Measurements from ENCODE around the gene PCDHA4. TPM values are rescaled to one million over a fixed set of nuclear protein-coding genes. Genes with fewer than 3 reads are reported as not detected.
"Not testable (repeated sequence)": the region's sequence is repeated elsewhere in the genome, so short reads cannot be mapped to it uniquely, and the experiment has no call there.

PCDHA4 gene
- 0.50 TPM in 1 of 2 replicates, not detected in the other for total RNA-seq (2014; rRNA removed; shearing (Covaris generic))

- H3K27me3 ChIP-seq (replicated peaks) = no peaks in the 10 kb centered on the region
- no peaks in the 10 kb centered on the region for H3K4me1 ChIP-seq (replicated peaks)
- H3K4me3 ChIP-seq = peak within 1 kb of the TSS; percentile 24
- peaks cover 13% of the 10 kb centered on the region for H3K9me3 ChIP-seq (replicated peaks)
- DNase-seq (ENCODE audit: low read depth in 1 of 2, low spot score in 2 of 2) = peak in 1 of 2 experiments; percentile 29
- H3K27ac ChIP-seq = no peak within 1 kb of the TSS
- H3K36me3 ChIP-seq = no peaks in the 10 kb centered on the region
Observed at GRCh38 chr5:140806834-140807775, at the start of gene PCDHA4. Gene PCDHA4 (plus strand): TSS chr5:140807068.

DNA sequence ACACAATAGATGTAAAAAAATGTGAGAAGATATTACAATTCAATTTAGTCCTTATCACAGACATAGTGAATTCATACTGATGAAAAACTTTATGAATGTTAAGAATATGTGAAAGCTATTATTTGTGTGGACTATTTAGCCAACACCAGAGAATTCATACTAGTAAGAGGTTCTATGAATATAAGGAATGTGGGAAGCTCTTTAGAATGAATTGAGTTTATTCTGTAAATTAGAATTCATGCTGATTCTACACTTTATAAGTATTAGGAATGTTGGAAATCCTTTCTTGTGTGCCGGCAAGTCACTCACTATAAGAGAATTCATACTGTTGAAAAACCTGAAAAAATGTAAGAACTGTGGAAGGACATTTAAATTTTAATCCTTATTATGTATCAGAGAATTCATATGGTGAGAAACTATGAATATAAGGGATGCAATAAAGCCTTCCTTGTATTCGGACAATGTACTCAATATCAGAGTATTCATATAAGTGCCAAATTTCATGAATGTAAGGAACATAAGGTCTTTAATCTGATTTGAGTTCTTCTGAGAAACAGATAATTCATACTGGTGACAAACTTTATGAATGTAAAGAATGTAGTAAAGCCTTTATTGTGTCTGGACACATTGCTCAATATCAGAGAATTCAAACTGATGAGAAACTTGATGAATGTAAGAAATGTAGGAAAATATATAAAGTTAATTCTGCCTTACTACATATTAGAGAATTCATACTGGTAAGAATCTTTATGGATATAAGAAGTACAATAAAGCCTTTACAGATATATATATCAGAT, 42.5 kb upstream of the PCDHA4 start:
- H3K9me3 ChIP-seq (replicated peaks) = peaks cover 13% of the 10 kb centered on the region
- no peaks in the 10 kb centered on the region for H3K36me3 ChIP-seq
- H3K27ac ChIP-seq = no peak overlapping the region
- H3K27me3 ChIP-seq (replicated peaks) = no peaks in the 10 kb centered on the region
- no peaks in the 10 kb centered on the region for H3K4me1 ChIP-seq (replicated peaks)
- DNase-seq (ENCODE audit: low read depth in 1 of 2, low spot score in 2 of 2) = no peak
- H3K4me3 ChIP-seq = no peak overlapping the region

- no peak overlapping the region for H3K4me3 ChIP-seq
- no peak for DNase-seq (ENCODE audit: low read depth in 1 of 2, low spot score in 2 of 2)
- no peak overlapping the region for H3K27ac ChIP-seq
- H3K9me3 ChIP-seq (replicated peaks) = peaks cover 14% of the 10 kb centered on the region
- H3K27me3 ChIP-seq (replicated peaks) = no peaks in the 10 kb centered on the region
- H3K36me3 ChIP-seq = no peaks in the 10 kb centered on the region
- no peaks in the 10 kb centered on the region for H3K4me1 ChIP-seq (replicated peaks)
Observed at GRCh38 chr5:140767444-140767843, 39.4 kb upstream of the PCDHA4 start.

DNA sequence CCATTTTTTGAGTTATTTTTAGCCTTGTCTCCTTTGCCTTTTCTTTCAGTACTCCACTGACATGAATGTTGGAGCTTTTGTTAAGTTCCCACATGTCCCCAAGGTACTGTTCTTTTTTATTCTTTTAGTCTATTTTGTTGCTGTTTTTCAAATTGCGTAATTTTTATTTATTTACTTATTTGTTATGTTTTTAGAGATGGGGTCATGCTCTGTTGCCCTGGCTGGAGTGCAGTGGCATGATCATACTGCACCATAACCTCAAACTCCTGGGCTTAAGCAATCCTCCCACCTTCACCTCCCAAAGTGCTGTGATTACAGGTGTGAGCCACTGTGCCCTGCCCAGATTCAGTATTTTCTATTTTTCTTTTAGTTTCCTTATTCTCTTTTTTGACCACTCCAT, 26.4 kb upstream of the PCDHA4 start:
- no peak for DNase-seq (ENCODE audit: low read depth in 1 of 2, low spot score in 2 of 2)
- Histone ChIP-seq H3K4me1 (replicated peaks) (no peaks in the 10 kb centered on the region), H3K36me3 (no peaks in the 10 kb centered on the region), H3K9me3 (replicated peaks) (peaks cover 7% of the 10 kb centered on the region; the same call in 1 of the 2 replicates), H3K27me3 (replicated peaks) (no peaks in the 10 kb centered on the region), H3K27ac (no peak overlapping the region), H3K4me3 (no peak overlapping the region)

GRCh38 chr5:140785905-140786686, 20.8 kb upstream of the PCDHA4 start, which contains the start of gene PCDHA1:
Gene PCDHA1 (plus strand): TSS chr5:140786140.
- H3K27ac ChIP-seq = no peak within 1 kb of the TSS
- no peak for DNase-seq (ENCODE audit: low read depth in 1 of 2, low spot score in 2 of 2)
- no peaks in the 10 kb centered on the region for H3K27me3 ChIP-seq (replicated peaks)
- no peaks in the 10 kb centered on the region for H3K4me1 ChIP-seq (replicated peaks)
- H3K4me3 ChIP-seq = no peak within 1 kb of the TSS
- H3K36me3 ChIP-seq = no peaks in the 10 kb centered on the region
- peaks cover 25% of the 10 kb centered on the region for H3K9me3 ChIP-seq (replicated peaks)

DNA sequence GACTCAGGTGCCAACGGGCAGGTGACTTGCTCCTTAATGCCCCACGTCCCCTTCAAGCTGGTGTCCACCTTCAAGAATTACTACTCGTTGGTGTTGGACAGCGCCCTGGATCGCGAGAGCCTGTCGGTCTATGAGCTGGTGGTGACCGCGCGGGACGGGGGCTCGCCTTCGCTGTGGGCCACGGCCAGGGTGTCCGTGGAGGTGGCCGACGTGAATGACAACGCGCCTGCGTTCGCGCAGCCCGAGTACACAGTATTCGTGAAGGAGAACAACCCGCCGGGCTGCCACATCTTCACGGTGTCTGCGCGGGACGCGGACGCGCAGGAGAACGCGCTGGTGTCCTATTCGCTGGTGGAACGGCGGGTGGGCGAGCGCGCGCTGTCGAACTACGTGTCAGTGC, 19.4 kb upstream of the PCDHA4 start:
- H3K4me3 ChIP-seq; H3K27ac ChIP-seq; DNase-seq (ENCODE audit: low read depth in 1 of 2, low spot score in 2 of 2); H3K4me1 ChIP-seq (replicated peaks); H3K27me3 ChIP-seq (replicated peaks); H3K36me3 ChIP-seq: not testable (repeated sequence)
- peaks cover 25% of the 10 kb centered on the region for H3K9me3 ChIP-seq (replicated peaks)

DNA sequence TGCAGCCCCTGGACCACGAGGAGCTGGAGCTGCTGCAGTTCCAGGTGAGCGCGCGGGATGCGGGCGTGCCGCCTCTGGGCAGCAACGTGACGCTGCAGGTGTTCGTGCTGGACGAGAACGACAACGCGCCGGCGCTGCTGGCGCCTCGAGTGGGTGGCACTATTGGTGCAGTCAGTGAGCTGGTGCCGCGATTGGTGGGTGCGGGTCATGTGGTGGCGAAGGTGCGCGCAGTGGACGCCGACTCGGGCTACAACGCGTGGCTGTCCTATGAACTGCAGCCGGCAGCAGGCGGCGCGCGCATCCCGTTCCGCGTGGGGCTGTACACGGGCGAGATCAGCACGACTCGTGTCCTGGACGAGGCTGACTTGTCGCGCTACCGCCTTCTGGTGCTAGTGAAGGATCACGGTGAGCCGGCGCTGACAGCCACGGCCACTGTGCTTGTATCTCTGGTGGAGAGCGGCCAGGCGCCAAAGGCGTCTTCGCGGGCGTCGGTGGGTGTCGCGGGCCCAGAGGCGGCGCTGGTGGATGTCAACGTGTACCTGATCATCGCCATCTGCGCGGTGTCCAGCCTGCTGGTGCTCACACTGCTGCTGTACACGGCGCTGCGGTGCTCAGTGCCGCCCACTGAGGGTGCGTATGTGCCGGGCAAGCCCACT, 18.9 kb upstream of the PCDHA4 start:
- not testable (repeated sequence) for H3K27me3 ChIP-seq (replicated peaks); H3K36me3 ChIP-seq

DNA sequence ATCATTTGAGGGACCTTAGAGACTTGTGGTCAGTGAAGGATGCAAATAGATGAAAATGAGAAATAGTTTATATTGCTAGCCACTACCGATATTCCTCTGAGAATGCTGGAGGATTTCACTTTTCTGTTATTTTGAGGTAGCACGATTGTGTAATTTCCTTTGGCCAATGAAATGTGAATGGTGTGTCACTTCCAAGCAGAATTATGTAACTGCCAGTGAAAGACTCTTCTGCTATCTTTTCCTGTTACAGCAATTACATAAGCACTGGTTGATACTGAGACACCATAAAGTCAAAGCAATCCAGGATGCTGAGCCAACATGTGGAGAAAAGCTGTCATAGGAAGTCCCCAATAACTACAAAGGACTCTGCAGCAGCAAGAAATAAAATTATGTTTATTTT, 15.8 kb upstream of the PCDHA4 start:
- Histone ChIP-seq H3K36me3 (no peaks in the 10 kb centered on the region), H3K27ac (no peak overlapping the region), H3K4me3 (no peak overlapping the region), H3K9me3 (replicated peaks) (peaks cover 19% of the 10 kb centered on the region), H3K4me1 (replicated peaks) (no peaks in the 10 kb centered on the region), H3K27me3 (replicated peaks) (no peaks in the 10 kb centered on the region)
- no peak for DNase-seq (ENCODE audit: low read depth in 1 of 2, low spot score in 2 of 2)

More for the DNA sequence above, 18.9 kb upstream of the PCDHA4 start:
- not testable (repeated sequence) for H3K27ac ChIP-seq; H3K4me1 ChIP-seq (replicated peaks); DNase-seq (ENCODE audit: low read depth in 1 of 2, low spot score in 2 of 2); H3K4me3 ChIP-seq
- peaks cover 21% of the 10 kb centered on the region for H3K9me3 ChIP-seq (replicated peaks)

- Histone ChIP-seq H3K4me3 (no peak within 1 kb of the TSS), H3K27me3 (replicated peaks) (no peaks in the 10 kb centered on the region), H3K27ac (no peak within 1 kb of the TSS), H3K36me3 (no peaks in the 10 kb centered on the region), H3K9me3 (replicated peaks) (peaks cover 9% of the 10 kb centered on the region), H3K4me1 (replicated peaks) (no peaks in the 10 kb centered on the region)
- no peak for DNase-seq (ENCODE audit: low read depth in 1 of 2, low spot score in 2 of 2)
Observed at GRCh38 chr5:140794595-140795258, 12.1 kb upstream of the PCDHA4 start, which contains the start of gene PCDHA2. Gene PCDHA2 (plus strand): TSS chr5:140794852.

GRCh38 chr5:140795259-140795641, 11.6 kb upstream of the PCDHA4 start:
- no peaks in the 10 kb centered on the region for H3K27me3 ChIP-seq (replicated peaks)
- no peak overlapping the region for H3K4me3 ChIP-seq
- H3K27ac ChIP-seq = no peak overlapping the region
- no peaks in the 10 kb centered on the region for H3K4me1 ChIP-seq (replicated peaks)
- peaks cover 9% of the 10 kb centered on the region for H3K9me3 ChIP-seq (replicated peaks)
- DNase-seq (ENCODE audit: low read depth in 1 of 2, low spot score in 2 of 2) = no peak
- H3K36me3 ChIP-seq = no peaks in the 10 kb centered on the region

DNA sequence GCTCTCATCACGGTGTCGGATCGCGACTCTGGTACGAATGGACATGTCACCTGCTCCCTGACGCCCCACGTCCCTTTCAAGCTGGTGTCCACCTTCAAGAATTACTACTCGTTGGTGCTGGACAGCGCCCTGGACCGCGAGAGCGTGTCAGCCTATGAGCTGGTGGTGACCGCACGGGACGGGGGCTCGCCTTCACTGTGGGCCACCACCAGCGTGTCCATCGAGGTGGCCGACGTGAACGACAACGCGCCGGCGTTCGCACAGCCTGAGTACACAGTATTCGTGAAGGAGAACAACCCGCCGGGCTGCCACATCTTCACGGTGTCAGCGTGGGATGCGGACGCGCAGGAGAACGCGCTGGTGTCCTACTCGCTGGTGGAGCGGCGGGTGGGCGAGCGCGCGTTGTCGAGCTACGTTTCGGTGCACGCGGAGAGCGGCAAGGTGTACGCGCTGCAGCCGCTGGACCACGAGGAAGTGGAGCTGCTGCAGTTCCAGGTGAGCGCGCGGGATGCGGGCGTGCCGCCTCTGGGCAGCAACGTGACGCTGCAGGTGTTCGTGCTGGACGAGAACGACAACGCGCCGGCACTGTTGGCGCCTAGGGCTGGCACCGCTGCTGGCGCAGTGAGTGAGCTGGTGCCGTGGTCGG, 10.7 kb upstream of the PCDHA4 start:
- DNase-seq (ENCODE audit: low read depth in 1 of 2, low spot score in 2 of 2); H3K4me3 ChIP-seq; H3K27ac ChIP-seq; H3K27me3 ChIP-seq (replicated peaks); H3K9me3 ChIP-seq (replicated peaks); H3K4me1 ChIP-seq (replicated peaks); H3K36me3 ChIP-seq: not testable (repeated sequence)

GRCh38 chr5:140796718-140797095, 10.2 kb upstream of the PCDHA4 start:
- Histone ChIP-seq H3K27me3 (replicated peaks) (no peaks in the 10 kb centered on the region), H3K4me1 (replicated peaks) (no peaks in the 10 kb centered on the region)

More at GRCh38 chr5:140796718-140797095, 10.2 kb upstream of the PCDHA4 start:
- no peak for DNase-seq (ENCODE audit: low read depth in 1 of 2, low spot score in 2 of 2)
- Histone ChIP-seq H3K36me3 (no peaks in the 10 kb centered on the region), H3K4me3 (no peak overlapping the region), H3K27ac (no peak overlapping the region), H3K9me3 (replicated peaks) (peaks cover 12% of the 10 kb centered on the region)
